ENCODE data around the gene RBM12.
"Not testable (repeated sequence)": the region's sequence is repeated elsewhere in the genome, so short reads cannot be mapped to it uniquely, and the experiment has no call there.

The RBM12 gene

GRCh38 chr20:35697696-35698297 lies 33.1 kb upstream of the RBM12 start:
- no peak for DNase-seq

- no peak for DNase-seq
Observed at GRCh38 chr20:35695978-35696377, 31.3 kb upstream of the RBM12 start.

GRCh38 chr20:35695245-35695749 lies 30.6 kb upstream of the RBM12 start:
- DNase-seq: no peak

GRCh38 chr20:35690265-35690664 lies 25.6 kb upstream of the RBM12 start:
- DNase-seq: no peak

- DNase-seq: not testable (repeated sequence)
Observed at GRCh38 chr20:35686872-35687271, 22.2 kb upstream of the RBM12 start.

GRCh38 chr20:35685368-35685767 lies 20.7 kb upstream of the RBM12 start:
- DNase-seq: not testable (repeated sequence)

- no peak for DNase-seq
Observed at GRCh38 chr20:35681960-35682359, 17.3 kb upstream of the RBM12 start.

- no peak for DNase-seq
Observed at GRCh38 chr20:35680452-35681183, 15.9 kb upstream of the RBM12 start.

- DNase-seq: no peak
Observed at GRCh38 chr20:35674921-35675320, 10.2 kb upstream of the RBM12 start.

- DNase-seq: no peak
Observed at GRCh38 chr20:35673884-35674283, 9.2 kb upstream of the RBM12 start.

- no peak for DNase-seq
Observed at GRCh38 chr20:35669681-35670080, 5.0 kb upstream of the RBM12 start.

GRCh38 chr20:35669221-35669620 lies 4.5 kb upstream of the RBM12 start:
- no peak for DNase-seq

GRCh38 chr20:35665949-35666288 lies 1.2 kb upstream of the RBM12 start:
- DNase-seq: no peak

- DNase-seq: peak; percentile 30
Observed at GRCh38 chr20:35663516-35664465, 909 bp downstream of the RBM12 start.

GRCh38 chr20:35662551-35662950 lies 2.1 kb downstream of the RBM12 start:
- DNase-seq: no peak

GRCh38 chr20:35661908-35662307 lies 2.8 kb downstream of the RBM12 start:
- DNase-seq: no peak

- no peak for DNase-seq
Observed at GRCh38 chr20:35661053-35661452, 3.6 kb downstream of the RBM12 start.

GRCh38 chr20:35660122-35660937 lies 4.4 kb downstream of the RBM12 start:
- no peak for DNase-seq

- no peak for DNase-seq
Observed at GRCh38 chr20:35657271-35657670, 7.4 kb downstream of the RBM12 start.

- DNase-seq: no peak
Observed at GRCh38 chr20:35654415-35654814, 10.3 kb downstream of the RBM12 start.

- DNase-seq: no peak
Observed at GRCh38 chr20:35653893-35654292, 10.8 kb downstream of the RBM12 start.

GRCh38 chr20:35653430-35653734 lies 11.3 kb downstream of the RBM12 start:
- no peak for DNase-seq

All from NCI-H1092 treated with DMSO at 0.1 percent for 48 hours (cell line).